Uterus (tissue), 2 donors: ENCODE results near the gene CCDC127.

Experiments
- POLR2A ChIP-seq, 2 donors: fragments of 450-650 bp; IDR thresholded peaks; one replicate each; pipeline ENCODE4 v1.6.1; 2016; ENCODE audit warnings: antibody characterized with exemption in 2 of 2, mild to moderate bottlenecking in 1 of 2, moderate library complexity in 1 of 2
- TF ChIP-seq, protein P1 (sequence below), 4 experiments: fragments of 200-600 bp in 2 of 4; fragments of 450-650 bp in 2 of 4; sonication (generic) in 2 of 4; IDR thresholded peaks; one replicate each; pipeline ENCODE4 v1.5.1; 2016 to 2019; ENCODE audit warnings: antibody characterized with exemption in 4 of 4, mild to moderate bottlenecking in 2 of 4, moderate library complexity in 1 of 4

DNA sequence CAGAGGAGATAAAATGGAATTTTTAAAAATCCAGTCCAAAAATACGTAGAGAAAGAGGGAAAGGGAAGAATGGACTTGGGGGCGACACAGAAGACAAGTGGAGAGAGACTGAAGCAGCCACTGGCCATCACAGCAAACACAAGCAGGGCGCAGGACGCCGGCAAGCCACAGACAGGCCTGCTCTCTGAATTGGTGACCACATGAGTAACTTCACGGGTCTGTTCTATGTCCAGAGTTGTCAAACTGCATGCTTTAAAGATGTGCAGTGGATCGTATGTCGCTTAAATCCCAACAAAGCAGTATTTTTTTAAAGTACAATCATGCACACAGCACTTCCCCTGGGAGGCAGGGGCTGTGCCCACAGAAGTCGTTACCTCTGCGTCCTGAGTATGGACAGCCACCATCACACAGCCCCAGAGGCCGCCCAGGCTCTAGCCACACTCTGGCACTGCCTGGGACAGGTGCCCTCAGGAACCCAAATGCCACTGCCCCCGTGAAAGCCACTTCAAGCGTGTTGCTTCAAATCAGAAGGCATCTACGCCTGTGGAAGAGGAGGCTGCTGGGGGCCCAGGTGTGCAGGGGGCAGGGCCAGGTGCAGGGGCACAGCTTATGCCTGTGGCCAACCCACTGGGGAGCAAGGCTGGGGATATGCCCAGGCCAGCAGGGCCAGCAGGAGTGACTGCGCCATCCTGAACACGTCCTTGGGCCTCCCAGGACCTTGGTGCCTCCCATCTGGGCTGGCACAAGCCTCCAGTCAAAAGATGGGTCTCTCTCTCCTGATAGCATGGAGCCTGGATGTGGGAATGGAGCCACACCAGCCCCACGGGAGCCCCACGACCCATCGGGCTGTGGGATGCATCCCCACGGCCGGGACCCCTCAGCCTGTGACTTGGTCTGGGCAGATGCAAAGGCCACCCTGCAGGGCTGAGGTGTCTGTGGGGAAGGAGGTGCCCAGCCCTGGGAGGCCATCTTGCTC lies 32.6 kb downstream of the CCDC127 start:
- TF ChIP-seq, protein P1, sequence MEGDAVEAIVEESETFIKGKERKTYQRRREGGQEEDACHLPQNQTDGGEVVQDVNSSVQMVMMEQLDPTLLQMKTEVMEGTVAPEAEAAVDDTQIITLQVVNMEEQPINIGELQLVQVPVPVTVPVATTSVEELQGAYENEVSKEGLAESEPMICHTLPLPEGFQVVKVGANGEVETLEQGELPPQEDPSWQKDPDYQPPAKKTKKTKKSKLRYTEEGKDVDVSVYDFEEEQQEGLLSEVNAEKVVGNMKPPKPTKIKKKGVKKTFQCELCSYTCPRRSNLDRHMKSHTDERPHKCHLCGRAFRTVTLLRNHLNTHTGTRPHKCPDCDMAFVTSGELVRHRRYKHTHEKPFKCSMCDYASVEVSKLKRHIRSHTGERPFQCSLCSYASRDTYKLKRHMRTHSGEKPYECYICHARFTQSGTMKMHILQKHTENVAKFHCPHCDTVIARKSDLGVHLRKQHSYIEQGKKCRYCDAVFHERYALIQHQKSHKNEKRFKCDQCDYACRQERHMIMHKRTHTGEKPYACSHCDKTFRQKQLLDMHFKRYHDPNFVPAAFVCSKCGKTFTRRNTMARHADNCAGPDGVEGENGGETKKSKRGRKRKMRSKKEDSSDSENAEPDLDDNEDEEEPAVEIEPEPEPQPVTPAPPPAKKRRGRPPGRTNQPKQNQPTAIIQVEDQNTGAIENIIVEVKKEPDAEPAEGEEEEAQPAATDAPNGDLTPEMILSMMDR (IDR thresholded peaks at IDR 0.05), result no peak
- TF ChIP-seq POLR2A (IDR thresholded peaks at IDR 0.05), result no peak
